GM19035 (cell line): ENCODE results near the gene NAA25.

ENCODE experiments used
- ATAC-seq: cut with Tn5 transposase; IDR thresholded peaks from one replicate; pipeline ENCODE4 v1.9.1; 2021; ENCODE audit not compliant: unreplicated experiment

Gene NAA25

GRCh38 chr12:112108202-112109079 lies at the start of gene NAA25:
TSS of gene NAA25 (minus strand) at chr12:112108783. CDS start at chr12:112108773, 10 bp downstream.
- ATAC-seq, result peak; percentile 81

- no peak for ATAC-seq
Measured at GRCh38 chr12:112153893-112154219, 45.3 kb upstream of the NAA25 start.

GRCh38 chr12:112153181-112153892 lies 44.8 kb upstream of the NAA25 start:
- no peak for ATAC-seq

- ATAC-seq, result no peak
Measured at GRCh38 chr12:112151766-112152541, 43.4 kb upstream of the NAA25 start.

GRCh38 chr12:112149596-112149995 lies 41.0 kb upstream of the NAA25 start:
- ATAC-seq, result no peak

- no peak for ATAC-seq
Measured at GRCh38 chr12:112148031-112148513, 39.5 kb upstream of the NAA25 start.

- ATAC-seq, result no peak
Measured at GRCh38 chr12:112146123-112146522, 37.5 kb upstream of the NAA25 start.

GRCh38 chr12:112140728-112141127 lies 32.1 kb upstream of the NAA25 start:
- ATAC-seq, result no peak

- no peak for ATAC-seq
Measured at GRCh38 chr12:112134731-112135130, 26.1 kb upstream of the NAA25 start.

- no peak for ATAC-seq
Measured at GRCh38 chr12:112133418-112133817, 24.8 kb upstream of the NAA25 start.

- no peak for ATAC-seq
Measured at GRCh38 chr12:112131686-112132085, 23.1 kb upstream of the NAA25 start.

- peak; percentile 47 for ATAC-seq
Measured at GRCh38 chr12:112130441-112130998, 21.9 kb upstream of the NAA25 start.

GRCh38 chr12:112126911-112127310 lies 18.3 kb upstream of the NAA25 start:
- no peak for ATAC-seq

- ATAC-seq, result no peak
Measured at GRCh38 chr12:112126000-112126438, 17.4 kb upstream of the NAA25 start.

- peak; percentile 93 for ATAC-seq
Measured at GRCh38 chr12:112125250-112125999, 16.8 kb upstream of the NAA25 start, which contains the start of gene TRAFD1. TSS of gene TRAFD1 (plus strand) at chr12:112125560. CDS start at chr12:112130523, 4,963 bp downstream.

GRCh38 chr12:112124918-112125249 lies 16.3 kb upstream of the NAA25 start:
- ATAC-seq, result no peak

- no peak for ATAC-seq
Measured at GRCh38 chr12:112122823-112123690, 14.5 kb upstream of the NAA25 start.

GRCh38 chr12:112121780-112122565 lies 13.4 kb upstream of the NAA25 start:
- no peak for ATAC-seq
